Nephron progenitor cell (in vitro differentiated cells): ENCODE data around the gene SDS.

ENCODE experiments used
- DNase-seq: peaks from one replicate; pipeline ENCODE4 v3.0.0; 2021
- H3K27ac Mint-ChIP-seq: 2 replicates; pipeline ENCODE4 v1.8.0; 2021; ENCODE audit warnings: mild to moderate bottlenecking, moderate library complexity, mixed read lengths
- H3K27me3 Mint-ChIP-seq: 2 replicates; pipeline ENCODE4 v1.8.0; 2021; ENCODE audit warnings: mild to moderate bottlenecking, low read depth, mixed read lengths; ENCODE audit not compliant: poor library complexity
- H3K36me3 Mint-ChIP-seq: 2 replicates; pipeline ENCODE4 v1.8.0; 2021; ENCODE audit warnings: low read depth, mixed read lengths
- H3K4me1 Mint-ChIP-seq: 2 replicates; pipeline ENCODE4 v1.8.0; 2021; ENCODE audit warnings: mixed read lengths
- H3K4me3 Mint-ChIP-seq: 2 replicates; pipeline ENCODE4 v1.8.0; 2021; ENCODE audit warnings: mild to moderate bottlenecking, moderate library complexity, mixed read lengths
- H3K9me3 Mint-ChIP-seq: 2 replicates; pipeline ENCODE4 v1.8.0; 2021; ENCODE audit warnings: mild to moderate bottlenecking, moderate library complexity, mixed read lengths
- CTCF ChIP-seq: fragments of 200-600 bp; sonication (generic); IDR thresholded peaks from 2 replicates; pipeline ENCODE4 v1.5.0; 2021; ENCODE audit warnings: antibody characterized with exemption

SDS gene

GRCh38 chr12:113398346-113399290 is 5.1 kb downstream of the SDS start:
- TF ChIP-seq CTCF, result no peak
- no peaks in the 10 kb centered on the region for H3K4me1 Mint-ChIP-seq
- H3K4me3 Mint-ChIP-seq, result no peak overlapping the region
- no peaks in the 10 kb centered on the region for H3K9me3 Mint-ChIP-seq
- H3K27me3 Mint-ChIP-seq, result peaks cover 8% of the 10 kb centered on the region
- H3K36me3 Mint-ChIP-seq, result no peaks in the 10 kb centered on the region
- no peak for DNase-seq
- H3K27ac Mint-ChIP-seq, result no peak overlapping the region

GRCh38 chr12:113397497-113398197 is 6.0 kb downstream of the SDS start:
- no peak overlapping the region for H3K4me3 Mint-ChIP-seq
- peaks cover 8% of the 10 kb centered on the region for H3K27me3 Mint-ChIP-seq
- H3K27ac Mint-ChIP-seq, result no peak overlapping the region
- H3K36me3 Mint-ChIP-seq, result no peaks in the 10 kb centered on the region
- no peak for DNase-seq
- no peak for TF ChIP-seq CTCF
- no peaks in the 10 kb centered on the region for H3K4me1 Mint-ChIP-seq
- no peaks in the 10 kb centered on the region for H3K9me3 Mint-ChIP-seq

- H3K27ac Mint-ChIP-seq, result no peak overlapping the region
Observed at GRCh38 chr12:113396828-113397496, 6.7 kb downstream of the SDS start.

GRCh38 chr12:113396200-113396599 is 7.5 kb downstream of the SDS start:
- Mint-ChIP-seq H3K4me3 (no peak overlapping the region), H3K27ac (no peak overlapping the region)
- no peak for TF ChIP-seq CTCF

More at GRCh38 chr12:113396828-113397496, 6.7 kb downstream of the SDS start:
- peaks cover 8% of the 10 kb centered on the region for H3K27me3 Mint-ChIP-seq
- no peak for TF ChIP-seq CTCF
- no peaks in the 10 kb centered on the region for H3K4me1 Mint-ChIP-seq
- H3K9me3 Mint-ChIP-seq, result no peaks in the 10 kb centered on the region
- no peak overlapping the region for H3K4me3 Mint-ChIP-seq
- H3K36me3 Mint-ChIP-seq, result no peaks in the 10 kb centered on the region
- DNase-seq, result no peak

DNA sequence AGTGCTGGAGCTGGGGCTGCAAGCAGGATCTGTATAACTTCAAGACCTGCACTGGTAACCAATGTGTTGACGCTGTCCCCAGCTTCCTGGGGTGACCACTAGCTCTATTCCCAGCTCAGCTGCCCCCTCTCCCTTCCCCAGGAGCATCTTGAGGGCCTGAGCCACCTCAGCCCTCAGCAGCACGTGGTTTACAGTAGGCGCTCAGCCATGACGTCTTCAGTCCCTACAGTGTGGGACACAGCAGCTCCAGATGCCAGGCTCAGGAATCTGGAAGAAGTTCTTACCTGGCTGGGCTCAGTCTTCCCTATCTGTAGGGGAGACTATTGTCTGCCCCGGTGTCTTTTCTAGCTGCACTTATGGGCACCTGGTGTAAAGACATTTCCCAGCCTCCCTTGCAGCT is 8.6 kb downstream of the SDS start:
- Mint-ChIP-seq H3K27ac (no peak overlapping the region), H3K4me1 (no peaks in the 10 kb centered on the region), H3K9me3 (no peaks in the 10 kb centered on the region), H3K27me3 (peaks cover 8% of the 10 kb centered on the region), H3K36me3 (no peaks in the 10 kb centered on the region), H3K4me3 (no peak overlapping the region)
- DNase-seq, result no peak
- no peak for TF ChIP-seq CTCF

More at GRCh38 chr12:113396200-113396599, 7.5 kb downstream of the SDS start:
- DNase-seq, result no peak
- H3K4me1 Mint-ChIP-seq, result no peaks in the 10 kb centered on the region
- H3K27me3 Mint-ChIP-seq, result peaks cover 8% of the 10 kb centered on the region
- H3K36me3 Mint-ChIP-seq, result no peaks in the 10 kb centered on the region
- no peaks in the 10 kb centered on the region for H3K9me3 Mint-ChIP-seq
